Activated T-cell treated with anti-CD3 and anti-CD28 coated beads, Interleukin-2, amount 50 U/mL, for 72 hours (primary cell): ENCODE results near the gene ANKS1B. TPM values are rescaled to one million over a fixed set of nuclear protein-coding genes. Genes with fewer than 3 reads are reported as not detected.
"Not testable (repeated sequence)": the region's sequence is repeated elsewhere in the genome, so short reads cannot be mapped to it uniquely, and the experiment has no call there.

ENCODE experiments used
- ATAC-seq, 2 donors: fragments of 150-1000 bp; cut with Tn5 transposase; replicated peaks in 1 of 2; 2 replicates each; pipeline ENCODE4 v1.10.0; 2021; ENCODE audit warnings: moderate library complexity in 2 of 2, mild to moderate bottlenecking in 1 of 2
- DNase-seq, 2 donors: peaks; one replicate each; pipeline ENCODE4 v3.0.0; 2021 to 2022; ENCODE audit warnings: mixed read lengths in 1 of 2
- H3K27ac Mint-ChIP-seq: one replicate; pipeline ENCODE4 v1.8.0; 2022; ENCODE audit warnings: mild to moderate bottlenecking, moderate library complexity, mixed read lengths
- H3K27me3 Mint-ChIP-seq: one replicate; pipeline ENCODE4 v1.8.0; 2022; ENCODE audit warnings: low read depth, mixed read lengths
- H3K36me3 Mint-ChIP-seq, 2 donors: one replicate each; pipeline ENCODE4 v1.8.0; 2022; ENCODE audit warnings: mixed read lengths in 2 of 2, mild to moderate bottlenecking in 1 of 2; ENCODE audit not compliant: insufficient read depth in 2 of 2
- H3K4me1 Mint-ChIP-seq: one replicate; pipeline ENCODE4 v1.8.0; 2022; ENCODE audit warnings: low read depth, mixed read lengths
- H3K4me3 Mint-ChIP-seq, 2 donors: one replicate each; pipeline ENCODE4 v1.8.0; 2022; ENCODE audit warnings: mild to moderate bottlenecking in 2 of 2, mixed read lengths in 2 of 2, moderate library complexity in 2 of 2
- H3K9me3 Mint-ChIP-seq, 2 donors: one replicate each; pipeline ENCODE4 v1.8.0; 2022; ENCODE audit warnings: mixed read lengths in 2 of 2
- total RNA-seq, 2 donors: library from RNA; stranded (reverse); gene quantifications; one replicate each; pipeline ENCODE4 v1.2.3, GENCODE V29; 2022

ANKS1B gene
- total RNA-seq, 2 donors from 2014 or later: 0.19 to 0.63 TPM

DNA sequence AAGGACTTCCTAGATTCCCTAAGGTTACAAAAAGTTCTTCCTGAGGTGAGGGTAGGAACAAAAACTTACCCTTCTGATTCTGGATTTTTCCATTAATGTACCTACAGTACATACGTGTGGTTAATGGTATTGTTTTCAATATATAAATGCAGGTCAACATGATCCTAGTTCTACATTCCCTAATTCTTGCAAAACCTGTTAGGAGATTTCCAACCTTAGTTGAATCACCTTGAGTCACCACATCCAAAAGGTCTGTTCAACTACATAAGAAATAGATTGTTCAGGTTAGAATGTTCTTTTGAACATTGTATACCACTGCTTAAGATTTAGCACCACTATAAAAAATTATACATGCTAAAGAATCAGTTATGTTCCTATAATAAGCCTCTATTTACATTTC, 218.3 kb downstream of the ANKS1B start:
- ATAC-seq (no peak), DNase-seq (no peak)
- Mint-ChIP-seq H3K4me1 (no peaks in the 10 kb centered on the region), H3K4me3 (no peak overlapping the region), H3K27me3 (no peaks in the 10 kb centered on the region), H3K27ac (no peak overlapping the region), H3K9me3 (peaks cover 3 to 6% of the 10 kb centered on the region in 2 donors), H3K36me3 (no peaks in the 10 kb centered on the region)

DNA sequence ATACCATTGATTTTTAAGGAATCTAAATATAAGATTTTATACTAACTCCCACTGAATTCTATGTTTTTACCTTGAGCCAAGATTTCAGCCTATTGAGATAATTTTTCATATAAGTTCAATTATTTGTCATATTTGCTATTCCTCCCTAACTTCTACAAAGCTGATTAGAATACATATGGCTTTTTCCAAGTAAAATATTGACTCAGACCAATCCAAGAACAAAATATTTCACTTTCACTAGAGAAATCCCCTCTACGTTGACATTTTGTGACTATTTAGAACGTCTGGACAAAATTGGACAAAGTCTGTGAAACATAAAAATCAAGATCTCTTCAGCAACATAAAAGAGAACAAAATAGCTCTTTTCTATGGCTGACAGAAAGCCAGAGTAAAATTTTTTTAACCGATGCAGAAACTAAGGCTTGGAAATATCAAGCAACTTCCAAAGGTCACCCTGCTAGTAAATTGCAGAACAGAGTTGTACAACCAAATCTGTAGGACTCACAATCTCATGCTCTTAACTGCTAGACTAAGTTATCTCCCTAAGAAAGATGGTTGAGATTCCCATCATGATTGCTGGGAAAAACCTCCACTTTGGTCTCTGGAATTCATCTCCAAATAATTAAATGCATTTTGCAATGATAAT, 219.1 kb downstream of the ANKS1B start:
- ATAC-seq (no peak), DNase-seq (no peak)

DNA sequence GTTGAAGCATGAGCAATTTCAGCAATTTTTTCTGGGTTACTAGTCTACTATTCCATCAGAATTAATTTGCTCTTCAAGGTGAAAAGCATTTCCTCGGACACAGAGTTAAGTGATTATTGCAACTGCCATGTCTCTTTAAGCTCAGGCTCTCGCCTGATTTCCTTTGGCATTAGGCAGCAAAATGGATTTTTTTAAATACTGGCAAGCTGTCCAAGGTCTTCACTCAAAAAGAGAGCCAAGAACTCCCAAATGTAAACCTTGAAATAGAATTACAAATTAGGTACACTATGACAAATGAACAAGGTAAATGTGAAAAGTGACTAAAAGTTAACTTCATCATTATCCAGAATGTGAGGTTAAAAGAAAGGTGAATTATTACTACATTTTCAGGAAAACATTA, 225.3 kb downstream of the ANKS1B start:
- no peak for DNase-seq
- Mint-ChIP-seq H3K27ac (no peak overlapping the region), H3K4me1 (no peaks in the 10 kb centered on the region), H3K27me3 (no peaks in the 10 kb centered on the region), H3K4me3 (no peak overlapping the region), H3K36me3 (no peaks in the 10 kb centered on the region), H3K9me3 (peaks cover 4 to 9% of the 10 kb centered on the region in 2 donors)
- ATAC-seq: no peak

More for the DNA sequence above, 219.1 kb downstream of the ANKS1B start:
- Mint-ChIP-seq H3K9me3 (peaks cover 3 to 6% of the 10 kb centered on the region in 2 donors), H3K27ac (no peak overlapping the region), H3K27me3 (no peaks in the 10 kb centered on the region), H3K36me3 (no peaks in the 10 kb centered on the region), H3K4me3 (no peak overlapping the region), H3K4me1 (no peaks in the 10 kb centered on the region)

- DNase-seq (no peak), ATAC-seq (no peak)
- Mint-ChIP-seq H3K4me1 (no peaks in the 10 kb centered on the region), H3K27ac (no peak overlapping the region), H3K27me3 (no peaks in the 10 kb centered on the region), H3K36me3 (no peaks in the 10 kb centered on the region), H3K4me3 (no peak overlapping the region), H3K9me3 (peaks cover 4 to 9% of the 10 kb centered on the region in 2 donors)
Measured at GRCh38 chr12:99758997-99759396, 225.7 kb downstream of the ANKS1B start.

DNA sequence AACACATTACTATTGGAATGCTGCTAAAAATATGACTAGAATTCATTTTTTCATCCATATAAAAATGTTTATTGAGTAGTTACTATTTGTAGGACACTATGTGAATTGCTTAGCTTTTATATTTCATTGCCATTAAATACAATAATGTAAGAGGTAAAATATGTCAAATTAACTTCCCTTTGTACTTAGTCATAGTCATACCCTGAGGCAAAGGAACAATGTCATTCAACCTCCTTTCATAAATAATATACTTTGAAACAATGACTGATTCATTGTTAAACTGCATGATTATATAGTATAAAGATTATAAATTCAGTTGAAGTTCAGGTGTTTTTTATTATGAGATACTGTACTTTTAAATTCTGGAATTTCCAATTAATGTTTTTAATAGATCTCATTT, 232.0 kb downstream of the ANKS1B start:
- Mint-ChIP-seq H3K9me3 (peaks cover 3 to 4% of the 10 kb centered on the region in 2 donors), H3K36me3 (no peaks in the 10 kb centered on the region), H3K27me3 (no peaks in the 10 kb centered on the region), H3K27ac (no peak overlapping the region), H3K4me3 (no peak overlapping the region), H3K4me1 (no peaks in the 10 kb centered on the region)
- DNase-seq: no peak
- no peak for ATAC-seq

DNA sequence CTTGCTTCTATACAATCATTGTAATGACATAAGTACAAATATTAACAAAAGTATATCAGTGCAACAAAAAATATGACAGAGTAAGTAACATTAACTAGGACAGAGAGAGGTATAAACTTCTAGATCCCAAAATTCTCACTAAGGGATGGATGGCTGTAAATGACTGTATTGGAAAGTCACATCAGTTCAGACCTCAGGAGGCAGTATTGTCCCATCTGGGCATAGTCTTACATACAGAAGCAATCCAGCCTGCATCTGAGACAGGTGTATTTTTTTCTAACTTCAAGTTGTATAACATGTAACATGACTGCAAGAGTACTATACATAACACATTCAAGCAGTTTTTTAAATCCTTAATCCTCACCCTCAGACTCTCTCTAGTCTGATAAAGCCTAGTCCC, 238.2 kb downstream of the ANKS1B start:
- DNase-seq (no peak), ATAC-seq (no peak)
- H3K9me3 Mint-ChIP-seq: no peaks in the 10 kb centered on the region
- H3K27ac Mint-ChIP-seq: no peak overlapping the region
- no peaks in the 10 kb centered on the region for H3K4me1 Mint-ChIP-seq
- H3K36me3 Mint-ChIP-seq: no peaks in the 10 kb centered on the region
- no peak overlapping the region for H3K4me3 Mint-ChIP-seq
- H3K27me3 Mint-ChIP-seq: no peaks in the 10 kb centered on the region

- Mint-ChIP-seq H3K4me3 (no peak overlapping the region), H3K36me3 (no peaks in the 10 kb centered on the region), H3K4me1 (no peaks in the 10 kb centered on the region), H3K27ac (no peak overlapping the region), H3K9me3 (no peaks in the 10 kb centered on the region), H3K27me3 (no peaks in the 10 kb centered on the region)
- ATAC-seq (no peak), DNase-seq (no peak)
Measured at GRCh38 chr12:99745895-99746294, 238.8 kb downstream of the ANKS1B start.

DNA sequence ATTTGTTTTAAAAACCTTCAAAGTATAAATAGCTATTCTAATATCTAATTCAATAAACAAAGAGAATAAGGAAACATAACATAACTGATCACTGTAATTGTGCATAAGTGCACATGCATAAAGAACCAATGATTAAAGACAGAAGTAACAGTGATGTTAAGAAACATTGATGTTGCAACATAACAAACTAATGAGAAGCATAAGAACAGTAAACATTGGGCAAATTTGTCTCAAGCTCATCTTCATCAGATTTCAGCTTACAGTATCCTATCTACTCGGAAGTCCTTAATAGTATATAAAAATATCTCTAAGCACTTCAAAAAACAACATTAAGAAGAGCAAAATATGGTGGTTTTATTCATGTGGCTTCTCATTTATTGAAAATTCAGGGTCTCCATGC, 239.6 kb downstream of the ANKS1B start:
- H3K9me3 Mint-ChIP-seq: no peaks in the 10 kb centered on the region
- no peaks in the 10 kb centered on the region for H3K27me3 Mint-ChIP-seq
- H3K27ac Mint-ChIP-seq: no peak overlapping the region

DNA sequence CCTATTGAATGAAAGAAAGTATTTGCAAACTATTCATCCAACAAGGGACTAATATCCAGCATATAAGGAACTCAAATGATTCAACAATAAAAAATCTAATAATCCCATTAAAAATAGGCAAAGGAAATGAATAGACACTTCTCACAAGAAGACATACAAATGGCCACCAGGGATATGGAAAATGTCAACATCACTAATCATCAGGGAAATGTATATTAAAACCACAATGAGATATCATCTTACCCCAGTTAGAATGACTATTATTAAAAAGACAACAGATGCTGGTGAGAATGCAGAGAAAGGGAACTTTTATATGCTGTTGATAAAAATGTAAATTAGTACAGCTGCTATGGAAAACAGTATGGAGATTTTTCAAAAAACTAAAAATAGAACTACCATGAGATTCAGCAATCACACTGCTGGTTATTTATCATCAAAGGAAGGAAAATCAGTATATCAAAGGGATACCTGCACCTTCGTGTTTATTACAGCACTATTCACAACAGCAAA, 247.9 kb downstream of the ANKS1B start:
- DNase-seq (no peak), ATAC-seq (no peak)
- peaks cover 3 to 7% of the 10 kb centered on the region in 2 donors for H3K9me3 Mint-ChIP-seq
- H3K36me3 Mint-ChIP-seq: no peaks in the 10 kb centered on the region
- no peaks in the 10 kb centered on the region for H3K27me3 Mint-ChIP-seq
- H3K4me1 Mint-ChIP-seq: no peaks in the 10 kb centered on the region
- no peak overlapping the region for H3K27ac Mint-ChIP-seq
- no peak overlapping the region for H3K4me3 Mint-ChIP-seq

More for the DNA sequence above, 239.6 kb downstream of the ANKS1B start:
- Mint-ChIP-seq H3K4me3 (no peak overlapping the region), H3K36me3 (no peaks in the 10 kb centered on the region), H3K4me1 (no peaks in the 10 kb centered on the region)
- DNase-seq (no peak), ATAC-seq (no peak)

DNA sequence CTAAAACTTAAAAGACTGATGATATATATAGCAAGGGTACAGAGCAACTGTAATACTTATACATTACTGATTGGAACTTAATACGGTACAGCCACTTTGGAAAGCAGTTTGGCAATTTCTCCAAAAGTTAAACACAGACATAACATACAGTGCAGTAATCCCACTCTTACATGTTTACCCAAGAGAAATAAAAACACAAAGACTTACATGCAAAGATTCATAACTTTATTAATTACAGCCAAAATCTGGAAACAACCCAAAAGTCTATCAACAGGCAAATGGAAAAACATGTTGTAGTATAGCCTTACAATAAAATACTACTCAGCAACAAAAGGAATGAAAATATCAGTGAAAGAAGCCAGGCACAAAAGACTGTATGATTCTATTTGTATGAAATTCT, 252.6 kb downstream of the ANKS1B start:
- Mint-ChIP-seq H3K4me1 (no peaks in the 10 kb centered on the region), H3K9me3 (peaks cover 7 to 9% of the 10 kb centered on the region in 2 donors), H3K4me3 (no peak overlapping the region), H3K27me3 (no peaks in the 10 kb centered on the region), H3K27ac (no peak overlapping the region), H3K36me3 (no peaks in the 10 kb centered on the region)
- no peak for DNase-seq
- ATAC-seq: no peak

DNA sequence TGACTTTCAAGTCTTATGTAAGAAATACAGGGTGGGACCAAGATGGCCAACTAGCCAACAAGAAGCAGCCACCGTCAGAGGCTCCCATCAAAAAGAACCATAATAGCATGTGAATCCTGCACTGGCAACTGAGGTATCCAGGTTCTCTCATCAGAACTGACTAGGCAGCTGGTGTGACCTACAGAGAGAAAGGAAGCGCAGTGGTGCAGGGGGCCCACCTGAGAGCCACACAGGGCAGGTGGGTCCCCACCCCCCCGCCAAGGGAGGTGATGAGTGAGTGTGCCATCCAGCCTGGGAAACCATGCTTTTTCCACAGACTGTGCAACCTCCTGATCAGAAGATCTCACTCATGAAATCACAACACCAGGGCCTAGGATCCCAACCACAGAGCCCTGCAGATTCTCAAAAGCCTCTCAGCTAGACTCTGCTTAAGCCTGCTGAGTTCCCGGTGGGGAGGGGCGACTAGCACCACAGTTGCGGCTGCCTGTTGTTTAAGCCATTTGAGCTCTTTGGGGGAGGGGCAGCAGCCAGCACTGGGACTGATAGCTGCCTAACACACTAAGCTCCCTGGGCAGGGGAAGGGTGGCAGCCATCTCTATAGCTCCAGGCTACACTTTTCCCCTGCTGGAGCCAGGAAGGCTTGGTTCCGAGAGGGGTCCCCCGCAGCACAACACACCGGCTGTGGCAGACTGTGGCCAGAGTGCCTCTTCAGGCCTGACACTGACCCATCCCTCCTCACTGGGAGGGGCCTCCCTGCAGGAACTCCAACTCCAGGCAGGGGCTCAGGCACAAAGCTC, 261.8 kb downstream of the ANKS1B start:
- Mint-ChIP-seq H3K4me3 (no peak overlapping the region), H3K27me3 (no peaks in the 10 kb centered on the region), H3K36me3 (peaks cover 0 to 1% of the 10 kb centered on the region in 2 donors), H3K27ac (no peak overlapping the region), H3K9me3 (peaks cover 13 to 14% of the 10 kb centered on the region in 2 donors), H3K4me1 (no peaks in the 10 kb centered on the region)
- ATAC-seq (no peak), DNase-seq (no peak)

GRCh38 chr12:99721715-99722275, 262.9 kb downstream of the ANKS1B start:
- H3K27me3 Mint-ChIP-seq: no peaks in the 10 kb centered on the region
- peaks cover 0 to 1% of the 10 kb centered on the region in 2 donors for H3K36me3 Mint-ChIP-seq
- ATAC-seq: no peak
- no peaks in the 10 kb centered on the region for H3K4me1 Mint-ChIP-seq
- H3K4me3 Mint-ChIP-seq: no peak overlapping the region
- peaks cover 13 to 14% of the 10 kb centered on the region in 2 donors for H3K9me3 Mint-ChIP-seq
- no peak overlapping the region for H3K27ac Mint-ChIP-seq
- DNase-seq: no peak

DNA sequence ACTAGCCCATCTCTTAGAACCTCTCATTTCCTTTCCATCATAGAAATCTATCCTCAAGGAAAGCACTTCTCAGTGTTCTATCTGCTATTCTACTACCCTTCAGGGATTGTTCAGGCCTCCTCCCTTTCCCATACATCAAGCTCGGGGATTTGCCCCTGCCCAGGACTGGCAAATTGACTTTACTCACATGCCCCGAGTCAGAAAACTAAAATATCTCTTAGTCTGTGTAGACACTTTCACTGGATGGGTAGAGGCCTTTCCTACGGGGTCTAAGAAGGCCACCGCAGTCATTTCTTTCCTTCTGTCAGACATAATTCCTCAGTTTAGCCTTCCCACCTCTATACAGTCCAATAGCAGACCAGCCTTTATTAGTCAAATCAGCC, 264.7 kb downstream of the ANKS1B start:
- not testable (repeated sequence) for DNase-seq, H3K4me3 Mint-ChIP-seq, H3K27me3 Mint-ChIP-seq, ATAC-seq, H3K4me1 Mint-ChIP-seq, H3K36me3 Mint-ChIP-seq, H3K27ac Mint-ChIP-seq
- peaks cover 11 to 15% of the 10 kb centered on the region in 2 donors for H3K9me3 Mint-ChIP-seq
